SH-SY5Y (cell line): ENCODE data around the gene STAMBPL1.

Experiments used
- GATA2 ChIP-seq: IDR thresholded peaks from 2 replicates; pipeline ENCODE4 v1.6.1; 2011; ENCODE audit warnings: mild to moderate bottlenecking, low read depth, low read length
- GATA3 ChIP-seq: IDR thresholded peaks from 2 replicates; pipeline ENCODE4 v1.6.1; 2011; ENCODE audit warnings: low read depth, mild to moderate bottlenecking, low read length, moderate library complexity

GRCh38 chr10:88934900-88935672 is 55.0 kb downstream of the STAMBPL1 start:
- TF ChIP-seq GATA2: no peak
- no peak for TF ChIP-seq GATA3
